Amygdala (tissue), 56 donors: ENCODE measurements around the gene SMAD5.
A peak's percentile ranks its signal among the peaks of the same experiment; 100 is the strongest.

Experiments
- DNase-seq, 56 donors: peaks; one replicate each; lab custom pipeline; 2025; lab: John Stamatoyannopoulos, UW

Gene SMAD5

DNA sequence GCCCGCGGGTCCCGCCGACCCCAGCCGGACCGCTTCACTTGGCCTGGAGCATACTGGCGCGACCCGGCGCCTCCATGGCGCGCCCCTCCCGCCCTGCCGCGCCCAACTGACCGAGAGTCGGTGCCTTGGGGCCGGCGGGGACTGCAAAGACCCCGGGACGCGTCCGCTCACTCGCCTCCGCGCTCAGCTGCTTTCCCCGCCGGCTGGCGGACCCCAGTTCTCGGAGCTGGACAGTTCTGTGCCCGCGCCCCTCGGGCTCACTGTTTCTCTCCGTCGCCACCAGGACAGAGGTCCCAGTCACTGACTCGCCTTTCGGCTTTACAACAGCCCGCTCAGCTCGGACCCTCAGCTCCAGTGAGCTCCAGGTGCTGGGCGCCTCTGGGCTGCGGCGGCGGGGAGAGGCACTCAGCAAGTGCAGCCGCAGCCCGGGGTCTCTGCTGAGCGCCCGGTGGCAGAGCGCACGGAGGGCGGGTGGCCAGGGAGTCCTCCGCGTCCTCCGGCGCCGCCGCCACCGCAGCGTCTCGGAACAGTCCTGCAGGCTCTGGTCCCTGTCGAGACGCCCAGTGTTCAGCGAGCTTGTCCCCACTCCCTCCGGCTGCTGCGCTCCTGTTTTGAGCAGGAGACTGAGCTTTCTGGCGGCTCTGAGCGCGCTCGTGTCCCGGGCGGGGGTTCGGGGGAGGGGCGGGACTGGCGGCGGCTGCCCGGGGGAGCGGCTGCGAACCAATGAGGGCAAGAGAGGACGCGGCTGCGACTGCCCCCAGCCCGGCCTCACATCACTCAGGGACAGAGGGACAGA is 60.1 kb downstream of the SMAD5 start, which contains the start of gene SMIM32:
TSS of gene SMIM32 (minus strand) at position 637 of the 796 bp plus-strand sequence. CDS start 638 bp downstream, outside the sequence.
- peak in 1 of 56 donors; percentile 19 for DNase-seq

- DNase-seq: no peak
Observed at GRCh38 chr5:136193322-136193935, 60.8 kb downstream of the SMAD5 start.

- no peak for DNase-seq
Observed at GRCh38 chr5:136194576-136194975, 61.9 kb downstream of the SMAD5 start.

DNA sequence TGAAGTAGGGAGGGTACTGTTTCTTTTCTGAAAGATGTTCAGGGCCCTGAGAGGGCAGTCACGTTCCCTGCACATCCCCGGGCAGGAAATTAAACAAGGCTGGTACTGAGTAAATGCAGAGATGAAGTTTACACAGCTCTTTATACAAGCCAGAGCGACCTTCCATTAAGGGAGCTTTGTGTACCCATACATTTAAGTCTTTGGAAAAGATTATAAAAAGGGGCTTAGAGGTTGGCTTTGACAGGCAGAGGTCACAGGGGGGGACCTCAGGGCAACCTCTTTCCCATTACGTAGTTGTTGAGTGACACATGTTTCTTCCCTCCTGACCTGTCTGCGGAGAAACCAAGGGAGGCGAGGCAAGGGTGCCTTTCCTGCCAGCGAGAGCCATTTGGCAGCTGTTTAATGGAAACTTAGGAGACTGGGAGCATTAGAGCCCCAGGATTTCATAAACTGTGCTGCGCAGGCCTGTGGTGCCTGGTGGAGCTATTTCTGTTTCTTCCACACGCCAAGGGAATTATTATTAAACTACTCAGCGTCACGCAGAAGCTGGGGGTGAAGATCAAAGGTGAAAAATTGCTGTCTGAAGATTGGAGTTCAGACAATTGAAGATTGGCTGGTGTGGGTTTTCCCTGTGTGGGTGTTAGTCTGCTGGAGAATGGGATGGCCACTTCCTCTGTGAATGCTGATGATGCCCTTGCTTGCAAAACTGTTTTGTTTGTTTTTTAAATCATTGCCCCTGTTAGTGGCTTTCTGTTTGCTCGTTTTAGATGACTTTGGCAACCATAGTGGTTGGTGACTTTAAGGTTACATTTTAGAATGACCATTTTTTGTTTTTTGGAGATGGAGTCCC is 63.6 kb downstream of the SMAD5 start:
- peak in 4 of 56 donors; percentile 8 to 41 (median 22) for DNase-seq

DNA sequence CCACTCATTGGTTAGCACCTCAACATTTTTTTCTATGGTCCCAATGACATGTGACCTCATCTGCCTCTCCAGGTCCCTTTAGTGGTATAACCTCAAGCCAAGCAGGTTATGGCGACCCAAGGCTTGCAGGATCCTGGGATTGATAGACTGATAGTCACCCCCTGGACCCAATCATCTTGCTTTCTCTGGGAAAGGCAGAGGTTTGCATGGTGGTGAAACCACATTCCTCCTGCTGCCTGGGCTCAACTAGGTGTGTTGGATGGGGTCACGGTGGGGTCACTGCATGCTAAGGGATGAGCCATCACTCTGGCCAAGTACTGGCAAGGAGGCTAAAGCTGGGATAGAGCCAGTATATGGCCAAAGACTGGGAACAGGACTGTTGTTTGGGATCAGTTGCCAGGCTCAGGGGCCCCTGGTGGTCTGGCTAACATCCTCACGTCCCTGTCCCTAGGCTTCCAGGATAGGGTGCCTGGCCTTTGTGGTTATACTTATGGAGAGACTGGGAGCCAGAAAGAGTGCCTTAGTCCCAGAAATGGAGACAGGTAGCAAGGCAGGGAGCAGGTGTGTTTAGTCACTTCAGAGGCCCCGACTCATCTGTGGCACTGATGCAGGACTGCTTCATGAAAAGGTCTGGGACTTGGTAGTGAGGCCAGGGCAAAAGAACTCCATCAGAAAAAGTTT is 65.0 kb downstream of the SMAD5 start:
- DNase-seq: no peak

DNA sequence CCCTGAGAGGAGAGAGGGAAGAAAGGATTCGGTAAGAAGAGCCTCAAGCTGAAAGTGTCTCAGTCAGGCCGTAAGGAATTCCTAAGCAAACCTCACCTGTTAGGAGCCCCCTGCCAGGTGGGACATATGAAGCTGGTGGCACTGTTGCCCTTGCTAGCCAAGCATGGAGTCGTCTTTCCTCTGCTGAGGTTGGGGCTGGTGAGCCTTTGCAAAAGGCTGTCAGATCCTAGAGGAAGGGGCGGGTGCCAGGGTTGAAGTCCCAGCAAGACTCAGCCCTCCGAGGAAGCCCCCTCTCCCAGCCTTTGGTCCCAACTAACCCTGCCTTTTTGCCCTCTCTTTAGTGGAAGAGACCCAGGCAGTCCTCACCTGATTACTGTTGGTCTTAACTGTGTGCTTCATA is 65.8 kb downstream of the SMAD5 start:
- no peak for DNase-seq

GRCh38 chr5:136199408-136199807 is 66.8 kb downstream of the SMAD5 start:
- DNase-seq: no peak

- DNase-seq: no peak
Observed at GRCh38 chr5:136200130-136200529, 67.5 kb downstream of the SMAD5 start.

- no peak for DNase-seq
Observed at GRCh38 chr5:136200761-136201160, 68.1 kb downstream of the SMAD5 start.

DNA sequence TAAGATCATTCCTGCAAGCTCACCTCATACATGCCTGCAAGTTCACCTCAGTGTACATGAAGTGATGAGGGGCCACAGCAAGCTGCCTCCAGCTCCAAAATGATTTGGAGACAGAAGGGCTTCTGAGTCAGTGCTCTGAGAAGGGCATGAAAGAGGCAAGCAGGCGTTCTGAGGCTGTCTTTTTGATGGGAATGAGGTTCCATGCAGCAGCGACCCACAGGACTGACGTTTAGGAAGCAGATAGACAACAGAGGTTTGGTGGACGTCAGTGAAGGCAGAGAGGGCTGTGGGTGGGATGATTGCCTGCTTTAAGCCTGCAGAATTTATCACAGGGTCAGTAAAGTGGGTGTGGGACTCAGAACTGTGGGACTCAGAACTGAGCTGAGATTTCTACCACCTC is 69.2 kb downstream of the SMAD5 start:
- no peak for DNase-seq

- no peak for DNase-seq
Observed at GRCh38 chr5:136202469-136203205, 70.0 kb downstream of the SMAD5 start.

GRCh38 chr5:136203303-136203922 is 70.8 kb downstream of the SMAD5 start:
- no peak for DNase-seq

- no peak for DNase-seq
Observed at GRCh38 chr5:136205061-136205702, 72.5 kb downstream of the SMAD5 start.

- no peak for DNase-seq
Observed at GRCh38 chr5:136205941-136206340, 73.3 kb downstream of the SMAD5 start.

- no peak for DNase-seq
Observed at GRCh38 chr5:136206361-136206760, 73.7 kb downstream of the SMAD5 start.

- no peak for DNase-seq
Observed at GRCh38 chr5:136207631-136208030, 75.0 kb downstream of the SMAD5 start.

DNA sequence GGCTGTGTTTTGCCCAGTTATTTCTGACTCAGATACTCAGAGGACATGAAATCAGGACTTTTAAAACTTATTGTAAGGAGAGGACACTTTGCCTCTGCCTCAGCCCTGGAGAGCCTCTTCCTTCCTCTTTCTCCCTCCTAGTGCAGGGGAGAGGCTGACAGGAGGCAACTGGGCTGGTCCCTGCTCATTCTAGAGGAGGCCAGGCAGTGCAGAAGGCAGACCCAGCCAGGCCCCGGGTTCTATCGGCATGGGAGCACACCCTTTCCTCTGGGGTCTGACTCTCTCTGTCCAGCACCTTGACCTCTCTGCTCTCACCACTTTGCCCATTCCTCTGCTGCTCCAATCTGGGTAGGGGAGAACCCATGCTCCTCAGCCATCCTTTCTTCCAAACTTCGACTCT is 76.3 kb downstream of the SMAD5 start:
- no peak for DNase-seq

GRCh38 chr5:136209346-136209910 is 76.8 kb downstream of the SMAD5 start:
- no peak for DNase-seq
